GM12878 (cell line): Measurements from ENCODE around the gene SEC63. TPM values are rescaled to one million over a fixed set of nuclear protein-coding genes. Genes with fewer than 3 reads are reported as not detected.

Experiments used
- FOS ChIP-seq: IDR thresholded peaks from 3 replicates; pipeline ENCODE4 v1.6.1; 2011; ENCODE audit warnings: borderline replicate concordance; ENCODE audit not compliant: insufficient read length; ENCODE audit errors: extremely low read depth
- NR2F1 ChIP-seq: fragments of 450-650 bp; conservative IDR thresholded peaks from 2 replicates; pipeline ENCODE4 v1.6.1; 2017; ENCODE audit warnings: mild to moderate bottlenecking
- RAD21 ChIP-seq: IDR thresholded peaks from 2 replicates; pipeline ENCODE4 v1.6.1; 2011; ENCODE audit warnings: mild to moderate bottlenecking, low read depth, low read length, moderate library complexity; ENCODE audit not compliant: insufficient read depth
- SMARCA5 ChIP-seq: fragments of 450-650 bp; IDR thresholded peaks from 2 replicates; pipeline ENCODE4 v1.6.1; 2017; ENCODE audit warnings: mild to moderate bottlenecking
- SMC3 ChIP-seq: IDR thresholded peaks from 2 replicates; pipeline ENCODE4 v1.6.1; 2011; ENCODE audit warnings: low read length, improper control_type of control experiment, borderline replicate concordance
- SUZ12 ChIP-seq: fragments of 200-600 bp; sonication (generic); IDR thresholded peaks from one replicate; pipeline ENCODE4 v1.6.1; 2018; ENCODE audit warnings: antibody characterized with exemption, mild to moderate bottlenecking; ENCODE audit not compliant: unreplicated experiment
- ZBTB11 ChIP-seq: fragments of 450-650 bp; formaldehyde crosslinking; IDR thresholded peaks from 2 replicates; pipeline ENCODE4 v1.5.0; 2022; ENCODE audit warnings: mild to moderate bottlenecking, missing genetic modification characterization
- ZNF687 ChIP-seq: fragments of 450-650 bp; IDR thresholded peaks from 2 replicates; pipeline ENCODE4 v1.6.1; 2017; ENCODE audit warnings: mild to moderate bottlenecking, moderate library complexity
- polyA plus RNA-seq, 11 experiments: library from polyadenylated mRNA; depleted of rRNA in 4 of 11; unstranded in 6 of 11; stranded (reverse) in 5 of 11; fragments of >200 nt; fragmentation: Nextera tagmentation in 4 of 11; fragmentation: Illumina TruSeq in 1 of 11; extraction: Ambion mirVana in 4 of 11; extraction: Trizol in 1 of 11; gene quantifications; 1 replicate in 1 of 11; 2 replicates in 10 of 11; pipeline versions ENCODE4 v1.2.1 to v1.2.3, GENCODE V29; 2011 to 2016; ENCODE audit warnings: inconsistent platforms in 2 of 11, missing spikeins in 2 of 11, low read depth in 1 of 11
- total RNA-seq, 4 experiments: library from RNA; depleted of rRNA in 3 of 4; stranded (reverse); fragments of >200 nt in 3 of 4; fragmentation: Illumina TruSeq in 1 of 4; extraction: Trizol in 1 of 4; gene quantifications; 2 replicates each; pipeline versions ENCODE4 v1.2.1 to v1.2.3, GENCODE V29; 2013 to 2021

Gene SEC63
- total and polyA plus RNA-seq, 10 of the 15 experiments (the other 5 are each of a cell fraction or from before 2014, with no cell fraction given): 10.1 to 87.0 (median 34.3) TPM

DNA sequence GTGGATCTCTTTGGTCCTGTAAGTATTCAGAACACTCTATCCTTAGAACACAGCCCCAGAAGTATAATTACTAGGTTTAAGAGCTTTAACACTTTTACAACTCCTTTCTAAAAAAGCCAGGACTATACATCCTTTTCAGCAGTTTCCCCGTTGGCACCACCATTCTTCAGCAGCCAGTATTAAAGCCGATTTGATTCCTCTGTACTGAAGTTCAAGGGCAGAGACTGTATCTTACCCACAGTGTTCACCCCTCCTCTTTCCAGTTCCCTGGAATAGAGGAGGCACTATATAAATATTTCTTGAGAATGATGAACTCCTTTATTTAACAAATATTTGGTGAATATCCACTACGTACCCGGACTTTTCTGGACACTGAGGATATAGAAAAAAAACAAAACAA is 15.9 kb downstream of the SEC63 start (continued):
- TF ChIP-seq ZNF687 (no peak), FOS (no peak), SMC3 (no peak), ZBTB11 (CRISPR knock-in tag) (no peak), SUZ12 (no peak), NR2F1 (no peak), SMARCA5 (no peak), RAD21 (no peak)
